SKM-1 treated with dmso at 0.1 percent for 144 hours (cell line): ENCODE data around the gene RBP2.
"Not testable (repeated sequence)": the region's sequence is repeated elsewhere in the genome, so short reads cannot be mapped to it uniquely, and the experiment has no call there.

Source experiments
- DNase-seq: peaks from one replicate; lab custom pipeline; 2025; ENCODE audit not compliant: unreplicated experiment; lab: John Stamatoyannopoulos, UW

RBP2 gene

DNA sequence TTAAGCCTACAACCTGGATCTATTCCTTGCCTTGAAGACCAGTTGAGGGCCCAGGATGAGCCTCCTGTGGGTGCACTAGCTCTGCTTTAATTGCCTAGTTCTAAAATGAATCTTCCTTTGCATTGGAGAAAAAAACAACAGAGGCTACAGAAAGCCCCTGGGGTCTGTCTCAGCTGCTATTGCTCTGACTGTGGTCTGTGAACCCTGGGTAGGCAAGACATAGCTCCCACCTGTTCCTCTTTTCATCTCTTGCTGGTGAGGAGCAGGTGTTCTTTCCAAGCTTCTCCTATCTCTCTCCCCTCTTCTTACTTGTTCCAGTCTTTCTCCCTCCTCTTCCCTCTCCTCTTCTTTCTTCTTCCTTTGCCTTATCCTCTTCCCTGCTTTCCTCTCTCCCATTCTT, 28.8 kb downstream of the RBP2 start:
- DNase-seq, result no peak

DNA sequence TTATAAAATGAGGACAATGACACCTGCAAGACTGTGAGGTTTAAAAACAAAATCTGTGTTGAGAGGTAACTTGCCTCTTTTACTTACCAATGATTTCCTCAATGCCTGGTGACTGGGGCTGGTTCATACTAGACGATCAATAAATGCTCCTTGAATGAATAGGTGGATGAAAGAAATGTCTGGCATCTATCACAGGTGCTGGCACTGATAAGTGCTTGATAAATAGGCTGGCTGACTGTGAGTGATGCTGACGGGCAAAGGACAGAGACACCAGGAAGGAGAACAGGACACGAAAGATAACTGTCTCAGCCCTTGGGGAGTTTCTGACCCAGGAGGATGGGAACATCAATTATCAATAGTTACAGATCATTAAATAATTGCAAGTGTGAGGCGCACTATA, 31.9 kb downstream of the RBP2 start:
- no peak for DNase-seq

- DNase-seq, result no peak
Observed at GRCh38 chr3:139443186-139443585, 33.1 kb downstream of the RBP2 start.

GRCh38 chr3:139441656-139442055, 34.7 kb downstream of the RBP2 start:
- no peak for DNase-seq

- no peak for DNase-seq
Observed at GRCh38 chr3:139440639-139441556, 35.4 kb downstream of the RBP2 start.

DNA sequence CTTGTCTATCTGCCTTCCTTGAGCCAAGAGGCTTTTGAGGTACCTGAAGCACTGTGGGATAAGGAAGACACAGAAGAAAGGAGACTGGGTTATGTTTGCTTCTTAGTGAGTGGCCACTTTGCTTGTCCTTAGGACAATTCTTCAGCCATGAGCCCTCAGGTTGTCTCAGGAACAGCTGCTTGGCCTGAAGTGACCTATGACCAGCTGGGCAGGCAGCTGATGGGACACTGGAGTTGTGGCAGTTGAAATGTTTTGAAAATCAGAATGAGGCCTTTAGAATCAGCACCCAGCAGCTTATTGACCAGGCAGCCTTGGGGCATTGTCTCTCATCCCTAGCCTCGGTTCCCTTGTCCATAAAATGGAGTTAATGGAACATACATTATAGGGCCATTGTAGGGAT, 37.0 kb downstream of the RBP2 start:
- no peak for DNase-seq

- DNase-seq, result no peak
Observed at GRCh38 chr3:139434764-139435307, 41.5 kb downstream of the RBP2 start.

- no peak for DNase-seq
Observed at GRCh38 chr3:139434228-139434627, 42.1 kb downstream of the RBP2 start.

- no peak for DNase-seq
Observed at GRCh38 chr3:139433089-139433488, 43.2 kb downstream of the RBP2 start.

DNA sequence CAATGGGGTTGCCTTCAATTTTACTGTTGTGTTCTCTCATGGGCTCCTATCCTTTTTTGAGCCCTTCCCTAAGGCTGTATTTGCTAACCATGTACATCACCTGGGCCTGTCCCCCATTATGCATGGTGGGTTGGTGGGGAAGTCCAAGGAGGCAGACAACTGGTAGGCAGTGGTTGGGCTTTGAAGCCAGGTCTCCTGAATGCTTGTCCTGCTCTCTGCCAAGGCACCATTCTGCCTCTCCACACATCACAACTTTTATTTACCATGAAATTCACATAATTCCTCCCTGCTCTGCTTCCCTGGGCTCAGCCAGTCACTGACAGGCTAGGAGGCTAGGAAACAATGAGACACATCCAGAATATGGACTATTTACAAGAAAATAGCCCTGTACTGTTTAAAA, 45.8 kb downstream of the RBP2 start:
- no peak for DNase-seq

GRCh38 chr3:139427283-139428060, 48.8 kb downstream of the RBP2 start:
- peak; percentile 85 for DNase-seq

- no peak for DNase-seq
Observed at GRCh38 chr3:139425745-139426400, 50.4 kb downstream of the RBP2 start.

DNA sequence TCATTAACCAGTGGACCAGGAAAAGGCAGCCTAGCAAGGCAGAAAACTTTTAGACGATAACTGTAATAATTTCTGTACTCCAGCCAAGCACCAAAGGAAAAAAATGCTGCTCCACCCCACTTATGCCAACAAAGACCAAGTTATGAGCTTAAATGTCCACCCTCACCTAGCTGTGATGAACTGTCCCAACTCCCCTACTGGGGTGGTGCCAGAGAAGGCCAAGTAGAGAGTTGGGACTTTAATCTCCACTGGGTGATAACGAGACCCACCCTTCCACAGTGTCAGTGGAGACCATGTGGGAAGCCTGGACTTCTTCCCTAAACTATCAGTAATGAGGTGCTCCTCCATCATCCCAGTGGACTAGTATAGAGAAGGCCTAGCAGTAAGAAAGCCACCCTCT, 53.1 kb downstream of the RBP2 start:
- DNase-seq, result no peak

GRCh38 chr3:139421460-139421859, 54.9 kb downstream of the RBP2 start:
- DNase-seq, result no peak

DNA sequence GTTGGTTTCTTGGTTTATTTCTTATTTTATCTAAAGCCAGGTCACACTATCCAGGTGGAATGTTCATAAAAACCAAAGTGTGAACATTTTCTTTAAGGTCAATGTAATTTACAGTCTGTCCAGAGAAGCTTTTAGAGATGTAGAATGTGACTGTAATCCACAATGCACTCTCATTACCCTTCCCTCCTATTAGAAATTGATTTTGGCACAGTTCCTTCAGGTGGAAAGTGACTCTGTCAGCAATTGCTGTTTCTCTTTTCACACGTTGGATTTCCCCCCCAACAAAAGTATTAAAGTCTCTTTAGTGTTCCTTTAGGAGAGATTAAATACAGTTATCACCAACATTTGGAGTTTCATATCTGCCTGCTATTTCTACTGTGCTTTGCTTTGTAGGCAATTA, 55.3 kb downstream of the RBP2 start:
- DNase-seq, result no peak

DNA sequence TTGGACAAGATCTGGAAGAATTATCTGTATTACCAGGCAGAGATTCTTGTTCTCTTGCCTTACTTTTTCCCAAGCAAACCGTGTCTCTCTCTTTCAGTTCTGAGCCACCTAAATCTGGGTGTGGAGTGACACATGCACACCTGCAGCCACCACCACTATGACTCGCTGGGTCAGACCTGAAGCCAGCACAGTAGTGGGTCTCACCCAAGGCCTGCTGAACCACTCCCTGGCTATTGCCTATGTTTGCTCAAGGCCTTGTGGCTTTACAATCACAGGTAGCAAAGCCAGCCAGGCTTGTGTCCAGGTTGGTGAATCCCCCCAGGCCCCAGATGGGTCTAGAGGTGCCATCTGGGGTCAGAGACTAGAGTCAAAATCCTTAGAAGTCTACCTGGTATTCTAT, 58.2 kb downstream of the RBP2 start:
- no peak for DNase-seq

- DNase-seq, result no peak
Observed at GRCh38 chr3:139416275-139416674, 60.0 kb downstream of the RBP2 start.

DNA sequence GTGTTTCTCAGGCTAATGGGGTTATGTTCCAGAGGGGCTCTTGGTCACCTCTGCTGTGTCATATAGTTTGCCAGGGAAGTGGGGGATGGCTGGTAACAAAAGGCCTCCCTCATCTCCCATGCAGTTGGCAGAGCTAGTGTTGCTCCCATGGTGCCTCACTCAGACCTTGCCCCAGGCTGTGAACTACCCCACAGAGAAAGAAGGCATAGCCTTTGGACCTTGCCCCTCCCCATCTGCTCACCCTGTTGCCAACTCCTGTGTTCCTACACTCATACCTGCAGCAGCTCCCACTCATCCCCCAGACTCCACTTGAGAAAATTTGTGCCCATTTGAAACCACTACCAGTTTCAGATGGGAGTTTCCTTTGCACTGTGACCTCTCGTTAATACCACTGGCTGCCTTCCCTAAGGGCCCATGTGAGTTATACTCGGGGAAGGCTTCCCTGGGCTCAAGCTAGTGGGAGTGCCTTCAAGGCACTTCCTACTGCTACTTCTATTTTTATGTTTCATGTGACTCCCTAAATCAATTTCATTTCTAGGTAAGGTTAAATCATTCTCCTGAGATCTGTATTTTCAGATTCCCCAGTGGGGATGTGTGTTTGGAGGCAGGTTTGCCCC, 61.6 kb downstream of the RBP2 start:
- DNase-seq, result no peak

DNA sequence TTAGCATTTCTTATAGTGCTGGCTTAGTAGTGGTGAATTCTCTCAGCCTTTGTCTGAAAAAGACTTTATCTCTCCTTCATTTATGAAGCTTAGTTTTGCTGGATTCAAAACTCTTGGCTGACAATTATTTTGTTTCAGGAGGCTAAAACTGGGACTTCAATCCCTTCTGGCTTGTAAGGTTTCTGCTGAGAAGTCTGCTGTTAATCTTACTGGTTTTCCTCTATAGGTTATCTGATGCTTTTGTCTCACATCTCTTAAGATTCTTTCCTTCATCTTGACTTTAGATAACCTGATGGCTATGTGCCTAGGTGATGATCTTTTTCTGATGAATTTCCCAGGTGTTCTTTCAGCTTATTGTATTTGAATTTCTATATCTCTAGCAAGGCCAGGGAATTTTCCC, 63.4 kb downstream of the RBP2 start:
- not testable (repeated sequence) for DNase-seq
